ENCODE measurements around the gene DES. TPM values are rescaled to one million over a fixed set of nuclear protein-coding genes. Genes with fewer than 3 reads are reported as not detected.

The DES gene
- total and polyA plus RNA-seq, 2 of the 4 experiments (the other 2 are of a cell fraction): 4.3 to 4.9 TPM

DNA sequence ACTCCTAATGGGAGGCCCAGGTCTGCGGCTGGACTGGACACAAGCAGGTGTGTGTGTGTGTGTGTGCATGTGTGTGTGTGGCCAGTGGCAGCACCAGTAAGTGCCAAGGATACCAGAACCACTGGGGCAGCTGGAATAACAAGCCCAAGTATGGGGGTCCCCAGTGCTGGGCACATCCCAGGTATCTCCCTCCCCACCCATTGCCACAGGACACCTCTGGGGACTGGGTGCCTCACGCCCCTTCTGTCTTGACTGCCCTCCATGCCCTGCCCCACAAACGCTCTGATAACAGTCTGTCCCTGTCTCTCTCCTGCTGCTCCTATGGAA is 25.5 kb downstream of the DES start (continued):
- TF ChIP-seq, protein P1, sequence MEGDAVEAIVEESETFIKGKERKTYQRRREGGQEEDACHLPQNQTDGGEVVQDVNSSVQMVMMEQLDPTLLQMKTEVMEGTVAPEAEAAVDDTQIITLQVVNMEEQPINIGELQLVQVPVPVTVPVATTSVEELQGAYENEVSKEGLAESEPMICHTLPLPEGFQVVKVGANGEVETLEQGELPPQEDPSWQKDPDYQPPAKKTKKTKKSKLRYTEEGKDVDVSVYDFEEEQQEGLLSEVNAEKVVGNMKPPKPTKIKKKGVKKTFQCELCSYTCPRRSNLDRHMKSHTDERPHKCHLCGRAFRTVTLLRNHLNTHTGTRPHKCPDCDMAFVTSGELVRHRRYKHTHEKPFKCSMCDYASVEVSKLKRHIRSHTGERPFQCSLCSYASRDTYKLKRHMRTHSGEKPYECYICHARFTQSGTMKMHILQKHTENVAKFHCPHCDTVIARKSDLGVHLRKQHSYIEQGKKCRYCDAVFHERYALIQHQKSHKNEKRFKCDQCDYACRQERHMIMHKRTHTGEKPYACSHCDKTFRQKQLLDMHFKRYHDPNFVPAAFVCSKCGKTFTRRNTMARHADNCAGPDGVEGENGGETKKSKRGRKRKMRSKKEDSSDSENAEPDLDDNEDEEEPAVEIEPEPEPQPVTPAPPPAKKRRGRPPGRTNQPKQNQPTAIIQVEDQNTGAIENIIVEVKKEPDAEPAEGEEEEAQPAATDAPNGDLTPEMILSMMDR (conservative IDR thresholded peaks at IDR 0.05; ENCODE audit: low read depth, low read length): no peak
- TF ChIP-seq MAZ (IDR thresholded peaks at IDR 0.05; ENCODE audit: borderline replicate concordance, low read depth, low read length): no peak
- no peak for TF ChIP-seq NFE2L2 (IDR thresholded peaks at IDR 0.05; ENCODE audit: low read depth, low read length)

DNA sequence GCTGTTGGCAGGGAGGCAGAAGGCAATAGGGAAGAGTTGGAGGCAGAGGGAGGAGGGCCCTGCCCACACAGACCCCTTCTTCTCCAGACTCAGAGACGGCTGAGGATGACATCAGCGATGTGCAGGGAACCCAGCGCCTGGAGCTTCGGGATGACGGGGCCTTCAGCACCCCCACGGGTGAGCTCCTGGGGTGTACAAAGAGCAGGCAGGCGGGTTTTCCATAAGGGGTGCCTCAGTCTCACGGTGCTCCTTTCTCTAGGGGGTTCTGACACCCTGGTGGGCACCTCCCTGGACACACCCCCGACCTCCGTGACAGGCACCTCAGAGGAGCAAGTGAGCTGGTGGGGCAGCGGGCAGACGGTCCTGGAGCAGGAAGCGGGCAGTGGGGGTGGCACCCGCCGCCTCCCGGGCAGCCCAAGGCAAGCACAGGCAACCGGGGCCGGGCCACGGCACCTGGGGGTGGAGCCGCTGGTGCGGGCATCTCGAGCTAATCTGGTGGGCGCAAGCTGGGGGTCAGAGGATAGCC is 26.5 kb downstream of the DES start:
- ATAC-seq (ENCODE audit: low read depth): no peak
- Histone ChIP-seq H3K4ac (ENCODE audit: low read depth, low read length) (no peak overlapping the region), H2BK20ac (ENCODE audit: low read depth, low read length) (no peak overlapping the region), H4K91ac (ENCODE audit: insufficient read depth, low read depth, low read length) (no peak overlapping the region), H3K14ac (replicated peaks; ENCODE audit: low read depth, low read length) (no peak overlapping the region), H3K18ac (ENCODE audit: low read depth, low read length) (no peak overlapping the region), H4K8ac (ENCODE audit: low read depth in 2 of 2, low read length in 2 of 2) (no peak overlapping the region), H3K4me3 (ENCODE audit: insufficient read depth, low read depth, low read length) (no peak overlapping the region), H3K9me3 (ENCODE audit: control insufficient read depth, insufficient read depth, low read length) (no peaks in the 10 kb centered on the region), H2AK5ac (ENCODE audit: low read depth, low read length) (peak overlapping the region; percentile 75), H3K4me1 (ENCODE audit: control insufficient read depth, insufficient read depth, low read length) (peaks cover 29% of the 10 kb centered on the region), H2BK15ac (ENCODE audit: low read depth, low read length) (no peak overlapping the region), H3K27me3 (ENCODE audit: control insufficient read depth, insufficient read depth, low read length) (no peaks in the 10 kb centered on the region), H3K27ac (ENCODE audit: insufficient read depth, low read length) (no peak overlapping the region), H3K56ac (ENCODE audit: extremely low read depth, insufficient read depth, low read length) (no peak overlapping the region), H2AFZ (replicated peaks; ENCODE audit: low read length, poor library complexity) (no peak overlapping the region), H3K9me1 (ENCODE audit: insufficient read depth, low read length) (peaks cover 13% of the 10 kb centered on the region), H2BK120ac (ENCODE audit: low read depth, low read length) (no peak overlapping the region), H3K36me3 (ENCODE audit: control insufficient read depth, insufficient read depth, low read length) (peaks cover 31% of the 10 kb centered on the region), H4K20me1 (ENCODE audit: insufficient read depth, low read length) (no peaks in the 10 kb centered on the region; the same call in 1 of the 2 replicates), H2BK5ac (ENCODE audit: low read depth, low read length, poor library complexity, severe bottlenecking) (no peak overlapping the region), H4K5ac (ENCODE audit: low read depth, low read length) (no peak overlapping the region), H3K4me2 (ENCODE audit: low read depth, low read length) (no peak overlapping the region), H3K9ac (ENCODE audit: low read depth, low read length) (no peak overlapping the region; the same call in 1 of the 2 replicates), H2AK9ac (replicated peaks; ENCODE audit: low read depth, low read length, poor library complexity) (peak overlapping the region; percentile 86), H3K23ac (ENCODE audit: low read depth, low read length) (no peak overlapping the region), H3K79me1 (ENCODE audit: low read depth in 1 of 2, low read length in 2 of 2) (peaks cover 18 to 39% of the 10 kb centered on the region in 2 experiments)
- BruUV-seq (replicated peaks): no TSS peak
- ChIA-PET POLR2A (ENCODE audit: unreplicated experiment) (no interaction called here), CTCF (no interaction called here)
- WGBS, 2 experiments (ENCODE audit: extremely low coverage in 2 of 2, insufficient read length in 1 of 2): 95% methylated on average over 14 of the region's 23 CpGs; no CpG with 5 or more reads in 1 of the 2 experiments
- dilution Hi-C loops (cut with HindIII; ENCODE audit: low sequenced_read_pairs, unreplicated experiment) (no loop called here), in situ Hi-C loops (cut with MboI; ENCODE audit: low sequenced_read_pairs) (no loop called here), intact Hi-C loops (cut with micrococcal nuclease) (no loop called here)
- no peak for DNase-seq
- TF ChIP-seq CHD1 (IDR thresholded peaks at IDR 0.05; ENCODE audit: low read depth, low read length): no peak
- no peak for TF ChIP-seq FOS (IDR thresholded peaks at IDR 0.05; ENCODE audit: low read depth, low read length)
- TF ChIP-seq, protein P2, sequence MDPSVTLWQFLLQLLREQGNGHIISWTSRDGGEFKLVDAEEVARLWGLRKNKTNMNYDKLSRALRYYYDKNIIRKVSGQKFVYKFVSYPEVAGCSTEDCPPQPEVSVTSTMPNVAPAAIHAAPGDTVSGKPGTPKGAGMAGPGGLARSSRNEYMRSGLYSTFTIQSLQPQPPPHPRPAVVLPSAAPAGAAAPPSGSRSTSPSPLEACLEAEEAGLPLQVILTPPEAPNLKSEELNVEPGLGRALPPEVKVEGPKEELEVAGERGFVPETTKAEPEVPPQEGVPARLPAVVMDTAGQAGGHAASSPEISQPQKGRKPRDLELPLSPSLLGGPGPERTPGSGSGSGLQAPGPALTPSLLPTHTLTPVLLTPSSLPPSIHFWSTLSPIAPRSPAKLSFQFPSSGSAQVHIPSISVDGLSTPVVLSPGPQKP (IDR thresholded peaks at IDR 0.05; ENCODE audit: borderline replicate concordance, low read depth, low read length): no peak
- TF ChIP-seq, protein P3, sequence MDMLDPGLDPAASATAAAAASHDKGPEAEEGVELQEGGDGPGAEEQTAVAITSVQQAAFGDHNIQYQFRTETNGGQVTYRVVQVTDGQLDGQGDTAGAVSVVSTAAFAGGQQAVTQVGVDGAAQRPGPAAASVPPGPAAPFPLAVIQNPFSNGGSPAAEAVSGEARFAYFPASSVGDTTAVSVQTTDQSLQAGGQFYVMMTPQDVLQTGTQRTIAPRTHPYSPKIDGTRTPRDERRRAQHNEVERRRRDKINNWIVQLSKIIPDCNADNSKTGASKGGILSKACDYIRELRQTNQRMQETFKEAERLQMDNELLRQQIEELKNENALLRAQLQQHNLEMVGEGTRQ (IDR thresholded peaks at IDR 0.05; ENCODE audit: low read depth, low read length): no peak
